Memory B cell (primary cell): ENCODE data around the gene FLNB.
"Not testable (repeated sequence)": the region's sequence is repeated elsewhere in the genome, so short reads cannot be mapped to it uniquely, and the experiment has no call there.

Experiments
- ATAC-seq: fragments of 150-1000 bp; cut with Tn5 transposase; 2 replicates; pipeline ENCODE4 v1.10.0; 2021; ENCODE audit warnings: low read depth, mild to moderate bottlenecking, moderate library complexity
- DNase-seq, 2 donors: peaks; one replicate each; pipeline ENCODE4 v3.0.0; 2022; ENCODE audit warnings: low spot score in 2 of 2
- H3K27ac Mint-ChIP-seq: one replicate; pipeline ENCODE4 v1.8.0; 2022; ENCODE audit warnings: mild to moderate bottlenecking, moderate library complexity, mixed read lengths
- H3K27me3 Mint-ChIP-seq: one replicate; pipeline ENCODE4 v1.8.0; 2022; ENCODE audit warnings: mixed read lengths
- H3K36me3 Mint-ChIP-seq: one replicate; pipeline ENCODE4 v1.8.0; 2022; ENCODE audit warnings: mild to moderate bottlenecking, mixed read lengths
- H3K4me1 Mint-ChIP-seq: one replicate; pipeline ENCODE4 v1.8.0; 2022; ENCODE audit warnings: mixed read lengths
- H3K4me3 Mint-ChIP-seq: one replicate; pipeline ENCODE4 v1.8.0; 2022; ENCODE audit warnings: mild to moderate bottlenecking, moderate library complexity, mixed read lengths
- H3K9me3 Mint-ChIP-seq: one replicate; pipeline ENCODE4 v1.8.0; 2022; ENCODE audit warnings: mixed read lengths

The FLNB gene

DNA sequence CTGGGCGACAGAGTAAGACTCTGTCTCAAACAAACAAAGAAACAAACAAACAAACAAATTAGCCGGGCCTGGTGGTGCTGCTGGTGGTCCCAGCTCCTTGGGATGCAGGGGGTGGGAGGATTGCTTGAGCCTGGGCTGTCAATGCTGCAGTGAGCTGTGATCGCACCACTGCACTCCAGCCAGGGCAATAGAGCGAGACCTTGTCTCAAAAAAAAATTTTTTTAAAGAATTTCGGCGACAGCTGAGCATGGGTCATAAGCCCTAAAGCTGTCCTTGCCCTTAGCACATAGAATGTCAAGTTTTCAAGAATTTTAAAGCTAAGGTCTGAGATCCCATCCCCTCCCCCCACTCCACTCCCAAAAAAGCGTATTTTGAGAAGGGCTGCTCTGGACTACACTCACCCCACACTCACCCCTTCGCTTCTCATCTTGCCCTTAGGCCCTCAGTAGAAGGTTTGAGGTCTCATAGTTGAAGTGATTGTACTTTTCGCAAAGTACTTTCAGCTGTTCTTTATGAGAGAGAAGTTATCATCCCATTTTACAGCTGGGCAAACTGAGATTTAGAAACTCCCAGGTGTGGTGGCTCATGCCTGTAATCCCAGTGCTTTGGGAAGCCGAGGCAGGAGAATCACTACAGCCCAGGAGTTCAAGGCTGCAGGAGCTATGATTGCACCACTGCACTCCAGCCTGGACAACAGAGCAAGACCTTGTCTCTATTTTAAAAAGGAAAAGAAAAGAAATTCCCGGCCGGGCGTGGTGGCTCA is 34.3 kb upstream of the FLNB start:
- no peaks in the 10 kb centered on the region for H3K9me3 Mint-ChIP-seq
- peaks cover 6% of the 10 kb centered on the region for H3K4me1 Mint-ChIP-seq
- H3K36me3 Mint-ChIP-seq = no peaks in the 10 kb centered on the region
- no peak overlapping the region for H3K4me3 Mint-ChIP-seq
- ATAC-seq = no peak
- no peaks in the 10 kb centered on the region for H3K27me3 Mint-ChIP-seq
- no peak overlapping the region for H3K27ac Mint-ChIP-seq
- no peak for DNase-seq

DNA sequence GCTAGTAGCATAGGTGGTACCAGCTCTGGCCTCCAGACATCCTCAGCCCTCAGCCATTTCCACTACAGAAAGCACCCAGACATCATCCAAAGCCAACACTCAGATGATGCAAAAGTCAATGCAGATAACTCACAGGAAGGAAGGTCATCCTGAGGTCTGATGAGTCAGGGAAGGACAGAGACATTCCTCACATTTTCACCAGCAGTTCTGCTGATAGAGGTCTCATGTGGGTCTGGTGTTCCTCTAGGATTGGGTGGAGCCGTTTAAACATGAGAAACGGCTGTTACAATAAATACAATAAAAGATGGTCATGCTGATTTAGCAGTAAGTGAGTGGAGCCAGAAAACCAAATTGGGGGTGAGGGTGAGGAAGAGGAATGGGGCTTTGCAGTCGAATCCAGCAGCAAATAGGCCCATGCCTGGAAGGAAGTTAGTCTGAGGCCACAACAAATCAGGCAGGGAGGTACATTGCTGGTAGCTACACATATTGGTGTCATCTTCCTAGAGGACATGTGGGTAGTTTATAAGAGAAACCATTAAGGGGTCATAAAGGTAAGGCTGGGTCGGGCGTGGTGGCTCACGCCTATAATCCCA is 33.3 kb upstream of the FLNB start:
- no peak overlapping the region for H3K27ac Mint-ChIP-seq
- DNase-seq (no peak), ATAC-seq (no peak)
- no peaks in the 10 kb centered on the region for H3K27me3 Mint-ChIP-seq
- no peak overlapping the region for H3K4me3 Mint-ChIP-seq
- H3K36me3 Mint-ChIP-seq = no peaks in the 10 kb centered on the region
- H3K4me1 Mint-ChIP-seq = peaks cover 6% of the 10 kb centered on the region
- no peaks in the 10 kb centered on the region for H3K9me3 Mint-ChIP-seq

DNA sequence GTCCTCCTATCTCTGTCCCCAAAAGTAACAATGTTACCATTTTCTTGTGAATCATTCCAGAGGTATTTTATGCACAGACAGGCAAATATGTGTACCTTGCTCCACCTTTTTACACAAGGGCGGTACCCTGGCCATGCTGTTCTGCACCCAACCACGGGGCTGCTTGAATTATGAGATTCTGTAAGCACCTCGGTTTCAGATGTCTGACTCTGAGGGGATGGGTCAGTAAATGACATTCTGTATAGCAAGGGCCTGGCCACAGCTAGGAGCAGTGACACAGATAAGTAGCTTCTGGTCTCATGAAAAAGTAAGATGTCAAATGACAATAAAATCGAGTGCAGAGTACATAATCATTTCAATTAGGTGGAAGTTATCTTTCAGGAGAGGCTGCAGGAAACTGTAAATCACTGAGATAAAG is 30.4 kb upstream of the FLNB start:
- no peaks in the 10 kb centered on the region for H3K36me3 Mint-ChIP-seq
- peaks cover 10% of the 10 kb centered on the region for H3K4me1 Mint-ChIP-seq
- H3K27me3 Mint-ChIP-seq = no peaks in the 10 kb centered on the region
- H3K27ac Mint-ChIP-seq = no peak overlapping the region
- DNase-seq = no peak
- no peak for ATAC-seq
- H3K9me3 Mint-ChIP-seq = no peaks in the 10 kb centered on the region
- H3K4me3 Mint-ChIP-seq = no peak overlapping the region

DNA sequence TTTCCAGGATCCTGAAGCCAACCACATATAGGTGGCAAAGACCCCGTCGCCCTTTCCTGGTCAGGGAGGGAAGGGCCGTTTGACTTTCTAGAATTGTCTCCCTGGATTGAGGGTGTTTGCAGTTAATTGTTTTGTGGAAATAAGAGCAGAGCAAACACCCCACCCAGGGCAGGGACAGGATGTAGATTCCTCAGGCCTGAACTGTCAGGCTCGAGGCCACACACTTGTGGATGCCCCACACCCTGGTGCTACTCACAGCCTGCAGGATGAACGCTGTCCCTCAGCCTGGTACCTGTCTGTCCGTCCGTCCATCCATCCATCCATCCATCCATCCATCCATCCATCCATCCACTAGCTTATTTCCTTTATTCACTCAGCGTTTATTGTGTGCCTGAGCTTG is 29.9 kb upstream of the FLNB start:
- Mint-ChIP-seq H3K27ac (no peak overlapping the region), H3K27me3 (no peaks in the 10 kb centered on the region), H3K4me1 (peaks cover 12% of the 10 kb centered on the region), H3K36me3 (no peaks in the 10 kb centered on the region), H3K4me3 (no peak overlapping the region), H3K9me3 (no peaks in the 10 kb centered on the region)
- no peak for DNase-seq
- no peak for ATAC-seq

DNA sequence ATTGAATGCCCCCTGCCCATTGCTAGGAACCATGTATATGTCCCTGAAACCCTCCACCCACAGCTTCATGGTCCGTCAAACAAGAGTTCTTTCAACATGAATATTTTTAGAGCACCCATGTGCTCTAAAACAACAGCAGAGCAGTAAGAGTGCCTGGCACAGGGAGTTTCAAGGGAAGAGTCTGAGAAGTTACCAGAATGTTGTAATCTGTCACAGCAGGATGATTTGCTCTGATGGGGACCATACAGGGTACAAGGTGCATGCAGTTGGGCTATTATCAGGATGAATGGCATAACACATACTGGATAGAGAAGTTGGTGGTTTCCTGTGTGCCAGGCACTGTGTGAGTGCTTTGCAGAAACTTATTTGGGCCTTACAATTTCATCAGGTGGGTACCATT is 27.8 kb upstream of the FLNB start:
- DNase-seq = no peak
- H3K36me3 Mint-ChIP-seq = no peaks in the 10 kb centered on the region
- peaks cover 22% of the 10 kb centered on the region for H3K4me1 Mint-ChIP-seq
- no peaks in the 10 kb centered on the region for H3K9me3 Mint-ChIP-seq
- no peak overlapping the region for H3K27ac Mint-ChIP-seq
- ATAC-seq = no peak
- H3K4me3 Mint-ChIP-seq = no peak overlapping the region
- H3K27me3 Mint-ChIP-seq = no peaks in the 10 kb centered on the region

DNA sequence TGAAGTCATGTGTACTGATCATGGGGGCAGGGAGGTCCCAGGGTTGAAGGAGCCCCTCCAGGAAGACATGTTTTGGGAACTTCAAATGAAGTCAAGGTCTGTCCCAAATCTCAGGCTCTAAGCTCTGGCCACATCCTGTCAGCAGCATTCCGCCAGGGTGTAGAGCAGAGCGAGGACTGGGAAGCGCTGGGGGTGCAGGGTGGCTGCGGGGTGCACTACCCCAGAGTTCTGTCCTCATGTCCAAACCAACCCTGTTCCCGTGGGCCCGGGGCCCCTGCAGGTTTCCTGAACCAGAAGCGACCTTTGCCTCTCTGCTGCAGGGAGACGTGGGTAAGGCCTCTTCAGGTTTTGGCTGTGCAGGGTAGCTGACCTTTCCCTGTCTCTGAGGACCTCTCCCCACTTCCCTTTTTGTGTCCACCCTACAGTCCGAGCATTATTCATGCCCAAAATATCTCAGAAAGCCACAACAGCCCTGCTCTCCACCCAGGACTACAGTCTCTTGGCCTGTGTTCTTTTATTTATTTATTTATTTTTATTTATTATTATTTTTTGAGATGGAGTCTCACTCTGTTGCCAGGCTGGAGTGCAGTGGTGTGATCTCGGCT is 26.6 kb upstream of the FLNB start:
- no peak overlapping the region for H3K4me3 Mint-ChIP-seq
- peaks cover 22% of the 10 kb centered on the region for H3K4me1 Mint-ChIP-seq
- no peaks in the 10 kb centered on the region for H3K9me3 Mint-ChIP-seq
- no peak overlapping the region for H3K27ac Mint-ChIP-seq
- no peak for ATAC-seq
- DNase-seq = no peak
- no peaks in the 10 kb centered on the region for H3K36me3 Mint-ChIP-seq
- H3K27me3 Mint-ChIP-seq = no peaks in the 10 kb centered on the region

DNA sequence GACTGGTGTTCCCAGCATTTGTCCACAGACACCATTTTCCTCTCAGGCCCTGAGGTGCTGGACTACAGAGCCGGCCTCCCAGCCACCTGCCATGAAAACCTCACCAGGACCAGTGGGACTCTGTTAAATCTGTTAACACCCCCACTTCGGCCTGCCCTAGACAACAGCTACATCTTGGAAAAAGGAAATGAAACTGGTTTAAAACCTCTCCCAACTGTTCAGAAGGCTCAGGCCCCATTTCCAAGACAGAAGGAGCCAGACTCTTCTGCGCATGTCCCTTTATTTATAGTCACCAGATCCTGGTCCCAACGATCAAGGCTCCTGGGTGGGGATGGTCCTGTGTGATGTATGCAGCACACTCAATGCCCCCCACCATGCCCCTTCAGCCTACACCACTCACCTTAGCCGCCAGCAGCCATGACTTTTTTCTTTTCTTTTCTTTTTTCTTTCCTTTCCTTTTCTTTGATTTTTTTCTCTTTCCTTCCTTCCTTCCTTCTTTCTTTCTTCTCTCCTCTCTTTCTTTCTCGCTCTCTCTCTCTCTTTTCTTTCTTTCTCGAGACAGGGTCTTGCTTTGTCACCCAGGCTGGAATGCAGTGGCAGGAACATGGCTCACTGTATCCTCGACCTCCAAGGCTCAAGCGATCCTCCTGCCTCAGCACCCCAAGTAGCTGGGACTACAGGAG is 25.5 kb upstream of the FLNB start:
- H3K27me3 Mint-ChIP-seq = no peaks in the 10 kb centered on the region
- H3K9me3 Mint-ChIP-seq = no peaks in the 10 kb centered on the region
- no peaks in the 10 kb centered on the region for H3K36me3 Mint-ChIP-seq
- peaks cover 22% of the 10 kb centered on the region for H3K4me1 Mint-ChIP-seq
- peak overlapping the region; percentile 13 for H3K27ac Mint-ChIP-seq
- DNase-seq (no peak), ATAC-seq (no peak)
- H3K4me3 Mint-ChIP-seq = peak overlapping the region; percentile 31

DNA sequence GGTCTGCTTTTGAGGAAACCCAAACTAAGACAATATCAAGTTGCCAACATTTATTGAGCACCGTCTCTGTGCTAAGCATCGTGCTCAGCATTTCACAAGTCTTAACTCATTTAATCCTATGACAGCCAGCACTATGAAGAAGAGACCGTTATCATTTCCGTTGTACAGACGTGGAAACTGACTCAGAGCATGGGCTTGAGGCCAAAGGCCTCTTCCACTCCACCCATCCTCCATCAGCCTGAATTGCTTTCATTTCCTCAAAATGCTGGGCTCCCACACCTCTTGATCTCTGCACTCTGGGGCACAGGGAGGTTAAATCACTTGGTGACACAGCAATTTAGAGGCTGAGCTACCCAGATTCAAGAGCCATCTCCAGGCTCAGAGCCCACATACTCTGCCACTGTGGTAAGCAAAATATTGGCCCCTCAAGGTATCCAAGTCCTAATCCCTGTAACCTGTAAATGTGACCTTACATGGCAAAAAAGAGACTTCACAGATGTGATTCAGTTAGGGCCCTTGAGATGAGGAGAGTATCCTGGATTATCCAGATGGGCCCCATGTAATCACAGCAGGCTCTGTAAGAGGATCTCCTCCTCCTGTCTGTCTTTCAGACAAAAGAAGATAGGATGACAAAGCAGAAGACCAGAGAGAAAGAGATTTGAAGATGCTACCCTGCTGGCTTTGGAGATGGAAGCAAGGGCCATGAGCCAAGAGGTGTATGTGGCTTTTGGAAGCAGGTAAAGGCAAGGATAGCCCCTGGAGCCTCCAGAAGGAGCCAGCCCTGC is 24.3 kb upstream of the FLNB start:
- Mint-ChIP-seq H3K27ac (no peak overlapping the region), H3K27me3 (no peaks in the 10 kb centered on the region), H3K36me3 (no peaks in the 10 kb centered on the region), H3K4me1 (peaks cover 22% of the 10 kb centered on the region), H3K9me3 (no peaks in the 10 kb centered on the region), H3K4me3 (no peak overlapping the region)
- ATAC-seq (peak; percentile 100), DNase-seq (peak; percentile 27 to 58)

DNA sequence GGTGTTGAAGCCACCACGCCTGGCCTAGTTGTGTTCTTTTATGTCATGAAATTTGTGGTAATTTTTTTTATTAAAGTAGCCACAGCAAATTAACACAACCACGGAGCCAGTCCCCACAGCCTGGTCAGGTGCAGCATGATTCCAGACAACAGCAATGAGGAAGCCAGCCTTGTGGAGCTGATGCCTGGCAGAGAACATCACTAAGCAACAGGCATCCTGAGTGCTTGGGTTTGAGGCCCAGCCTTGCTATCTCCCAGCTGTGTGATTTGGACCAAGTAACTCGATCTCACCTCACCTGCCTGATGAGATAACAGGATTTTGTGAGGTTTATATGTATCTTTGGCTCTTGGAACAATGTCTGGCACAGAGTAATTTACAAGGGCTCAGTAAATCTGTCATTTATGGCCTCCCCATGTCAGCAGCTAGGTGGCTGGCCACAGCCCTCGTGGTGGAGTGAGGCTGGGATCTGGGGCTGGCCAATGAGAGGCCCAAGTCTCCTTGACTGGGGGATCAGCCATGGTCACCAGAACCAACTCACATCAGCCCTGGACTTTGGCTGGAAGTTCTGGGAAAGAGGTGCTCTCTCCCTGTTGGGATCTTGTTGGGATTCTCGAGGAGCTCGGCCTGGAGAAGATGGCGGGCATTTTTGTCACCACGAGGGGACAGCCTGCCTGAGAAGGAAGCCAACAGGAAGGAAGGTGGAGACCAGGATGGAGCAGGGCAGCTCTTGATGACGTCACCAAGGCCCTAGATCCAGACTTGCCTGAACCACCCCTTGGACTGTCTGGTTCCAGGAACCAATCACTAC is 22.8 kb upstream of the FLNB start:
- Mint-ChIP-seq H3K4me3 (no peak overlapping the region), H3K36me3 (no peaks in the 10 kb centered on the region), H3K4me1 (peaks cover 20% of the 10 kb centered on the region), H3K9me3 (no peaks in the 10 kb centered on the region), H3K27ac (no peak overlapping the region), H3K27me3 (no peaks in the 10 kb centered on the region)
- no peak for DNase-seq
- ATAC-seq = no peak

DNA sequence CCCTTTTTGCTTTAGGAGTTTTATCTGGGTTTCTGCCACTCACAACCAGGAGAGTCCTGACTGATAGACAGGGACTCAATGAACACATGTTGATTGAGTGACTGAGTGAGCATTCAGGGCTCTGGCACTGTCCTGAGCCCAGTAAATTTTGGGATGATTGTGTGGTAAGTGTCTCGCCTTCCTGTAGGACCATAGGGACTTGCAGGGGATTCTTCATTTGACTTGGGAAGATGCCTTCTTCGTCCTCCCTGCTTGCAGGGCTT is 22.3 kb upstream of the FLNB start:
- ATAC-seq (no peak), DNase-seq (no peak)
- Mint-ChIP-seq H3K27me3 (no peaks in the 10 kb centered on the region), H3K9me3 (no peaks in the 10 kb centered on the region), H3K4me3 (no peak overlapping the region), H3K27ac (no peak overlapping the region), H3K4me1 (peaks cover 18% of the 10 kb centered on the region), H3K36me3 (no peaks in the 10 kb centered on the region)

DNA sequence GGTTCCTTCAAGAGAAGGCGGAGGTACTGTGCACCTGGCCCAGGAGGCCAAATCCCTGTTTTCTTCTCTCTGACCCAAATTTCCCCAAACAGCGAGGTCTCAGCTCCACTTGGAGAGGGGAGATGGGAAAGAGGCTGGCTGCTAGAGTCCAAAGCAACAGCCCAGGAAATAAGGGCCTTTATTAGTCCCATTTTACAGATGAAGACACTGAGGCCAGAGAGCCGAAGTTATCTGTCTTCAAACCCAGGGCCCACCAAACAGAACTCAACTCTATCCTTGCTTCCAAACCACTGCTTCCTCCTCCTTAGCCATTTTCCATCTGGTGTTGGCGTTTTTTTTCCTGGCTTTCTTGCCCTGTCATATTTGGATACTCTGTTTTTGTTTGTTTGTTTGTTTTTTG is 22.0 kb upstream of the FLNB start:
- no peaks in the 10 kb centered on the region for H3K9me3 Mint-ChIP-seq
- ATAC-seq (no peak), DNase-seq (no peak)
- no peaks in the 10 kb centered on the region for H3K36me3 Mint-ChIP-seq
- no peak overlapping the region for H3K27ac Mint-ChIP-seq
- no peaks in the 10 kb centered on the region for H3K27me3 Mint-ChIP-seq
- no peak overlapping the region for H3K4me3 Mint-ChIP-seq
- H3K4me1 Mint-ChIP-seq = peaks cover 18% of the 10 kb centered on the region

DNA sequence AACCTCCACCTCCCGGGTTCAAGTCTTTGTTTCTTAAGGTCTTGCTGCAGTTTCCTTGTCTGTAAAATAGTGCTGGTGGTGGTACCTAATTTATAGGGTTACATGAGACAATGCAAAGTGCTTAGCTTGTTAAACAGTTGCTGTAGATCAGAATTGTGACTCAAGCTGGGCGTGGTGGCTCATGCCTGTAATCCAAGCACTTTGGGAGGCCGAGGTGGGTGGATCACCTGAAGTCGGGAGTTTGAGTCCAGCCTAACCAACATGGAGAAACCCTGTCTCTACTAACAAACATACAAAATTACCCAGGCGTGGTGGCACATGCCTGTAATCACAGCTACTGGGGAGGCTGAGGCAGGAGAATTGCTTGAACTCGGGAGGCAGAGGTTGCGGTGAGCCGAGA is 19.0 kb upstream of the FLNB start:
- H3K4me1 Mint-ChIP-seq, ATAC-seq, DNase-seq, H3K27ac Mint-ChIP-seq, H3K36me3 Mint-ChIP-seq, H3K27me3 Mint-ChIP-seq, H3K4me3 Mint-ChIP-seq, H3K9me3 Mint-ChIP-seq: not testable (repeated sequence)

DNA sequence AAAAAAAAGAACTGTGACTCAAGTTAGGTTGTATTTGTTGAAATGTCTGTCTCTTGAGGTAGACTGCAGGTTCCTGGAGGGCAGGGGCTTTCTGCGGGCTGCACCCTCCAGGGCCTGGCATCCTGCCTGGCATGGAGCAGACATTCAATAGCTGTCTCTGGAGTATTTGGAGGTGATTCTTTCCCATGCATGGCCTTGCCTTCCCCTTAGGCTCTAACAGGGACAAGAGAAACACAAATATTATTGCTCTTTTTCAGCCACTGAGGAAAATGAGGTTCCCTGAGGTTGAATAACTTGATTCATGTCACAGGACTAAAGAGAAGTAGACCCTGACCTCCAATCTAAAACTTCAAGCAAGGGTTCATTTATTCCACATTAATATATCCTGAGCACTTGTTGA is 18.6 kb upstream of the FLNB start:
- Mint-ChIP-seq H3K36me3 (no peaks in the 10 kb centered on the region), H3K27me3 (no peaks in the 10 kb centered on the region), H3K9me3 (no peaks in the 10 kb centered on the region), H3K4me1 (no peaks in the 10 kb centered on the region), H3K4me3 (no peak overlapping the region), H3K27ac (no peak overlapping the region)
- DNase-seq (no peak), ATAC-seq (no peak)
